GM13977 (cell line): Measurements from ENCODE around the gene MAPRE3.

ENCODE experiments used
- DNase-seq: peaks from one replicate; pipeline ENCODE4 v3.0.0; 2012; ENCODE audit warnings: low spot score
- CTCF ChIP-seq: IDR thresholded peaks from 2 replicates; pipeline ENCODE4 v1.5.1; 2012; ENCODE audit warnings: mild to moderate bottlenecking, control low read depth; ENCODE audit not compliant: insufficient read depth; ENCODE audit errors: extremely low read depth, missing control alignments
- in situ Hi-C: fragments of 300-500 bp; cut with MboI; formaldehyde crosslinking; loops from one replicate; pipeline ENCODE4 v1.12.0; 2022; ENCODE audit warnings: low sequenced_read_pairs, low pct_unique_long_range_greater_than_20kb, mixed read lengths, inconsistent platforms; ENCODE audit not compliant: unreplicated experiment

The MAPRE3 gene

GRCh38 chr2:27060323-27060722 is 89.9 kb downstream of the MAPRE3 start:
- in situ Hi-C loops: no loop called here
- DNase-seq: no peak
- TF ChIP-seq CTCF: no peak

- in situ Hi-C loops: no loop called here
- no peak for TF ChIP-seq CTCF
- DNase-seq: no peak
These were observed 94.7 kb downstream of the MAPRE3 start for GRCh38 chr2:27065128-27065527.

GRCh38 chr2:27067385-27067784 is 96.9 kb downstream of the MAPRE3 start:
- in situ Hi-C loops: no loop called here
- no peak for DNase-seq
- no peak for TF ChIP-seq CTCF

- TF ChIP-seq CTCF: no peak
- no peak for DNase-seq
- in situ Hi-C loops: no loop called here
These were observed 99.0 kb downstream of the MAPRE3 start for GRCh38 chr2:27069436-27069835.

- in situ Hi-C loops: no loop called here
- no peak for TF ChIP-seq CTCF
- DNase-seq: no peak
These were observed 99.7 kb downstream of the MAPRE3 start for GRCh38 chr2:27069961-27070618.

- no peak for DNase-seq
- TF ChIP-seq CTCF: no peak
- in situ Hi-C loops: no loop called here
These were observed 100.3 kb downstream of the MAPRE3 start for GRCh38 chr2:27070653-27071276.
